ENCODE measurements around the gene ARHGAP24. TPM values are rescaled to one million over a fixed set of nuclear protein-coding genes. Genes with fewer than 3 reads are reported as not detected.

The ARHGAP24 gene
- total RNA-seq, 1 donor, result 52.5 TPM

DNA sequence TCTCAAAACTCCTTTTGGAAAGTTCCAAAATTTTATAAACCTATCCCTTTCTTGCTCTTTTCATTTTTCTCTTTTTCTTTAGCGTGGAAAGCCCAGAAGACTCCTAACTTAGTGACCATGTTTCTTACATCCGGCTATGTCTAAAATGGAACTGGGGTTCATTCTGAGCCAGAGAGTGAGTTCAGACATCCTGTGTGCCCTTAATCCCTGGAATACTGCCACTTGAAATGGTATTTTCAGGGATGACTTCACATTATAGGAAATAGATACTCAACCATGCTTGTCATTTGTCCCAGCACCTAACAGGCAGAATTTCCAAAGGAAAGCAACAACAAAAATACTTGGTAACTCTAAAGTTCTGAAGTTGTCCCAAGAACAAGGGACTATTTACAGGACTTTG lies 379.6 kb downstream of the ARHGAP24 start:
- H3K9me3 ChIP-seq (ENCODE audit: low read depth, low read length), result no peaks in the 10 kb centered on the region
- peaks cover 2% of the 10 kb centered on the region for H3K4me1 ChIP-seq (ENCODE audit: insufficient read depth, low read length)
- no peaks in the 10 kb centered on the region for H3K36me3 ChIP-seq (ENCODE audit: insufficient read depth, low read length)
- no peak overlapping the region for H2AFZ ChIP-seq (ENCODE audit: low read length)
- no peak overlapping the region for H3K27ac ChIP-seq (ENCODE audit: low read depth, low read length)
- TF ChIP-seq, protein P1, sequence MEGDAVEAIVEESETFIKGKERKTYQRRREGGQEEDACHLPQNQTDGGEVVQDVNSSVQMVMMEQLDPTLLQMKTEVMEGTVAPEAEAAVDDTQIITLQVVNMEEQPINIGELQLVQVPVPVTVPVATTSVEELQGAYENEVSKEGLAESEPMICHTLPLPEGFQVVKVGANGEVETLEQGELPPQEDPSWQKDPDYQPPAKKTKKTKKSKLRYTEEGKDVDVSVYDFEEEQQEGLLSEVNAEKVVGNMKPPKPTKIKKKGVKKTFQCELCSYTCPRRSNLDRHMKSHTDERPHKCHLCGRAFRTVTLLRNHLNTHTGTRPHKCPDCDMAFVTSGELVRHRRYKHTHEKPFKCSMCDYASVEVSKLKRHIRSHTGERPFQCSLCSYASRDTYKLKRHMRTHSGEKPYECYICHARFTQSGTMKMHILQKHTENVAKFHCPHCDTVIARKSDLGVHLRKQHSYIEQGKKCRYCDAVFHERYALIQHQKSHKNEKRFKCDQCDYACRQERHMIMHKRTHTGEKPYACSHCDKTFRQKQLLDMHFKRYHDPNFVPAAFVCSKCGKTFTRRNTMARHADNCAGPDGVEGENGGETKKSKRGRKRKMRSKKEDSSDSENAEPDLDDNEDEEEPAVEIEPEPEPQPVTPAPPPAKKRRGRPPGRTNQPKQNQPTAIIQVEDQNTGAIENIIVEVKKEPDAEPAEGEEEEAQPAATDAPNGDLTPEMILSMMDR (IDR thresholded peaks at IDR 0.05; ENCODE audit: extremely low read depth, low read depth, low read length), result no peak
- no peak for DNase-seq (ENCODE audit: insufficient read length, low spot score, missing footprints)
- H3K4me3 ChIP-seq (ENCODE audit: insufficient read depth, low read length), result no peak overlapping the region
- H3K27me3 ChIP-seq (ENCODE audit: insufficient read depth, low read length), result no peaks in the 10 kb centered on the region
- no peaks in the 10 kb centered on the region for H4K20me1 ChIP-seq (ENCODE audit: insufficient read depth, low read length)
- peaks cover 36% of the 10 kb centered on the region for H3K79me2 ChIP-seq (ENCODE audit: insufficient read depth, low read length)
- no peak overlapping the region for H3K4me2 ChIP-seq (ENCODE audit: insufficient read depth, low read length)

DNA sequence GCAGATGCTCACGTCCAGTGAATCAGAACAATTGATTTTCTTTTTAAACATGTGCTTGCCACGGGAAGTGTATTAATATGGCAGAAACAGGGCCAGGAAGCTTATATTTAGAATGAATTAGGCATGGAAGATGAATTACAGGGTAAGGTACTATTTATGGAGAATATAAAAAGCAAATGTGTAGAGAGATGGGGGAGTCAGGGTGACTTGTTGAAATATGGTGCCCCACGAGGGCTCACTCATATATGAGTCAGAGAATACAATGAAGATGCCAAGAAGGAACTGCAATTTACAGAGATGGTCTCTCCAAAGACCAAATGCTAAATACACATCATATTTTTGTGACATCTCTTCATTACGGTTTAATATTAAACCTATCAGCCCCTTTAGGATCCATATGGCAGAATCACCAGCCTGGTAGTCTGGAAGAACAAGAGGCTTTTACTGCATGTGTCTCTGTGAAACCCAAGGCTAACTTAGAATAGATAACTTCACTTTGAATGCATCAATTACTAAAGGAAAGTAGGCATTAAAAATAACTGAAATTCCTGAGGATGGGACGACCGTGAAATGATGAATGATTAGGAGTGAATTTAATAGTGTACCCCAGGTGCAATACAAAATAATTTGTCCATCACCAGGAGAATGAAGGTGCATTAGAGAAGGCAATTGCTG lies 385.3 kb downstream of the ARHGAP24 start:
- Histone ChIP-seq H4K20me1 (ENCODE audit: insufficient read depth, low read length) (peaks cover 4% of the 10 kb centered on the region), H3K36me3 (ENCODE audit: insufficient read depth, low read length) (no peaks in the 10 kb centered on the region), H3K9me3 (ENCODE audit: low read depth, low read length) (no peaks in the 10 kb centered on the region), H3K4me3 (ENCODE audit: insufficient read depth, low read length) (peak overlapping the region; percentile 29), H3K79me2 (ENCODE audit: insufficient read depth, low read length) (peaks cover 39% of the 10 kb centered on the region), H3K27me3 (ENCODE audit: insufficient read depth, low read length) (no peaks in the 10 kb centered on the region), H3K4me1 (ENCODE audit: insufficient read depth, low read length) (peaks cover 12% of the 10 kb centered on the region), H2AFZ (ENCODE audit: low read length) (no peak overlapping the region), H3K27ac (ENCODE audit: low read depth, low read length) (peak overlapping the region; percentile 33), H3K4me2 (ENCODE audit: insufficient read depth, low read length) (peak overlapping the region; percentile 73)
- peak; percentile 41 for DNase-seq (ENCODE audit: insufficient read length, low spot score, missing footprints)
- TF ChIP-seq, protein P1 (IDR thresholded peaks at IDR 0.05; ENCODE audit: extremely low read depth, low read depth, low read length), result no peak

DNA sequence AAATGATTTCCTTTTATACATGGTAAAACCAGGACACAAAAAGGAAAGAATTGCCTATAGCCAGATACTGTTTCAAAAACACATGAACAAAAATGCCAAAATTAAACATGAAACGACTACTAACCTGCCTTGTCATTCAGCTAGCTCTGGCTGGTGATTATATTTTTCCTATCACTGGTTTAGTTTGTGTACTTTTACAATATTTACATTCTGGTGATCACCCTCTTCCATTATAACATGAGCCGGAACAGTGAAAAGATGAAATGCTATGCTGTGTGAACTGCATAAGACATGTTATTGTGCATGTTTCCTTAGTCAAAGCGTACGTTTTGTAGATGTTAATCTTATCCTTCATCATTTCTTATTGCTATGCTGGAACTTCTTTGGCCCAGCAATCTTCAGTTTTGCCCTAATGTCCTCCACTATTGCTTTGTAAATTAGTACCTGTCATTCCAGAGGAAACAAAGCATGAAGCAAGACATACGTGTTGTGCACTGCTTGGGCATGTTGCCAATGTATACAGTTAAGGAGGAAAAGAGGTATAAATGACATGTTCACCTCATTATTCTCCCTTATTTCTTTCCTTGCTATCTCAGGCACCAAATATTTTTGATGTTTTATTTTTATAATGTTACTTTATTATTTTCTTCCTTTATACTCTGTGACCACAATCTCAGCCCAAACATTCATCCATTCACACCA lies 386.3 kb downstream of the ARHGAP24 start:
- no peak for DNase-seq (ENCODE audit: insufficient read length, low spot score, missing footprints)
- H3K4me2 ChIP-seq (ENCODE audit: insufficient read depth, low read length), result no peak overlapping the region
- peaks cover 18% of the 10 kb centered on the region for H3K4me1 ChIP-seq (ENCODE audit: insufficient read depth, low read length)

GRCh38 chr4:85862896-85863295 lies 387.9 kb downstream of the ARHGAP24 start:
- Histone ChIP-seq H3K4me2 (ENCODE audit: insufficient read depth, low read length) (no peak overlapping the region), H2AFZ (ENCODE audit: low read length) (no peak overlapping the region), H3K9me3 (ENCODE audit: low read depth, low read length) (no peaks in the 10 kb centered on the region), H3K27ac (ENCODE audit: low read depth, low read length) (no peak overlapping the region), H3K79me2 (ENCODE audit: insufficient read depth, low read length) (peaks cover 41% of the 10 kb centered on the region), H3K27me3 (ENCODE audit: insufficient read depth, low read length) (no peaks in the 10 kb centered on the region), H3K36me3 (ENCODE audit: insufficient read depth, low read length) (no peaks in the 10 kb centered on the region), H4K20me1 (ENCODE audit: insufficient read depth, low read length) (peaks cover 4% of the 10 kb centered on the region), H3K4me3 (ENCODE audit: insufficient read depth, low read length) (no peak overlapping the region), H3K4me1 (ENCODE audit: insufficient read depth, low read length) (peaks cover 31% of the 10 kb centered on the region)
- DNase-seq (ENCODE audit: insufficient read length, low spot score, missing footprints), result no peak
- TF ChIP-seq, protein P1 (IDR thresholded peaks at IDR 0.05; ENCODE audit: extremely low read depth, low read depth, low read length), result no peak

More for the DNA sequence above, 386.3 kb downstream of the ARHGAP24 start:
- Histone ChIP-seq H2AFZ (ENCODE audit: low read length) (no peak overlapping the region), H3K27me3 (ENCODE audit: insufficient read depth, low read length) (no peaks in the 10 kb centered on the region), H4K20me1 (ENCODE audit: insufficient read depth, low read length) (peaks cover 4% of the 10 kb centered on the region), H3K36me3 (ENCODE audit: insufficient read depth, low read length) (no peaks in the 10 kb centered on the region), H3K4me3 (ENCODE audit: insufficient read depth, low read length) (no peak overlapping the region), H3K27ac (ENCODE audit: low read depth, low read length) (no peak overlapping the region), H3K9me3 (ENCODE audit: low read depth, low read length) (no peaks in the 10 kb centered on the region), H3K79me2 (ENCODE audit: insufficient read depth, low read length) (peaks cover 39% of the 10 kb centered on the region)
- TF ChIP-seq, protein P1 (IDR thresholded peaks at IDR 0.05; ENCODE audit: extremely low read depth, low read depth, low read length), result no peak
